ENCODE data around the gene TBL3.

The TBL3 gene

DNA sequence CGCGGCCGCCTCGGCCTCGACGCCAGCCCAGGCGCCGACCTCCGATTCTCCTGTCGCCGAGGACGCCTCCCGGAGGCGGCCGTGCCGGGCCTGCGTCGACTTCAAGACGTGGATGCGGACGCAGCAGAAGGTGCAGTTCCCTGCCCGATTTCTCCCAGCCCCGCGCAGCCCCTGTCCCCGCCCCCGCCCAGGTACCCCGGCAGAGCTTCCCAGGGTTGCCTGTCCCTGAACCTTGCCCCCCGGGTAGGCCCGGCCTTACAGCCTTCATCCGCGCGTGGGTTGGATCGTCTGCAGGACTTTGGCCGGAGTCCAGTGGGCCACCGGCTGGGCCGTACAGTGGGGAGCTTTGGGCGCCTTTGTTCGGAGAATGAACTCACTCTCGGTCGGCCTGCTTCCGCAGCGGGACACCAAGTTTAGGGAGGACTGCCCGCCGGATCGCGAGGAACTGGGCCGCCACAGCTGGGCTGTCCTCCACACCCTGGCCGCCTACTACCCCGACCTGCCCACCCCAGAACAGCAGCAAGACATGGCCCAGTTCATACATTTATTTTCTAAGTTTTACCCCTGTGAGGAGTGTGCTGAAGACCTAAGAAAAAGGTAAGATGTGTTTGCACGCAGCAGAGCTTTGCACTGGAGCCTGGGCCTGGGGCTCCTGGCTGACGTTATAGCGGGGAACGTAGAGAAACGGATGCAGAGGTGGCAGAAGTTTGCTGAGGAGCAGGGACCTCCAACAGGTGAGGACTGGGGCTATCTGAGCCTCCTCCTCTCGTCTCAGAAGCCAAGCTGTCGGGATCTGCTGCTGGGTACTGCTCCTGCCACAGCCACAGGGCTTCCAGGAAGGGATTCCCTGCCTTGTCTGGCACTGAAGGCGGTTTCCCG lies 12.7 kb downstream of the TBL3 start:
- DNase-seq, result no peak

DNA sequence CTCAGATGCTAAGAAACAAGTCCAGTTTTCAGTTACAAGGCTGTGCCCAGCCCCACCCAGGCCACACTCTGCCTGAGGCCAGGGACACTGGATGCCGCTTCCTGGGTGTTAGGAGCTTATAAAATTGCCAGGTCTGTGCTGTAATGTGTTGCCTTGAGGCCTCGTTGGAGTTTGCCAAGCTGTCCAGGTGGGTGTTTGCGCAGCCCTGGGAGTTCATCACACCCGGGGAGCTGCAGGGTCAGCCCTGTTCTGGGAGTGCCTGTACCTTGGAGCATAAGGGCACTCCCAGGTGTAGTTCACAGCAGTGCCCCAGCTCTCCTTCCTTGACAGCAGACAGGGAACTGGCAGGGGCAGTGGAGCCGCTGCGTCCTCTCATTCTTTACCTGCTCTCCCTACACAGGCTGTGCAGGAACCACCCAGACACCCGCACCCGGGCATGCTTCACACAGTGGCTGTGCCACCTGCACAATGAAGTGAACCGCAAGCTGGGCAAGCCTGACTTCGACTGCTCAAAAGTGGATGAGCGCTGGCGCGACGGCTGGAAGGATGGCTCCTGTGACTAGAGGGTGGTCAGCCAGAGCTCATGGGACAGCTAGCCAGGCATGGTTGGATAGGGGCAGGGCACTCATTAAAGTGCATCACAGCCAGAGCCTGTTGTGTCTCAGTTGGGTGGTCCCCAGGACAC lies 13.8 kb downstream of the TBL3 start:
- DNase-seq, result no peak

DNA sequence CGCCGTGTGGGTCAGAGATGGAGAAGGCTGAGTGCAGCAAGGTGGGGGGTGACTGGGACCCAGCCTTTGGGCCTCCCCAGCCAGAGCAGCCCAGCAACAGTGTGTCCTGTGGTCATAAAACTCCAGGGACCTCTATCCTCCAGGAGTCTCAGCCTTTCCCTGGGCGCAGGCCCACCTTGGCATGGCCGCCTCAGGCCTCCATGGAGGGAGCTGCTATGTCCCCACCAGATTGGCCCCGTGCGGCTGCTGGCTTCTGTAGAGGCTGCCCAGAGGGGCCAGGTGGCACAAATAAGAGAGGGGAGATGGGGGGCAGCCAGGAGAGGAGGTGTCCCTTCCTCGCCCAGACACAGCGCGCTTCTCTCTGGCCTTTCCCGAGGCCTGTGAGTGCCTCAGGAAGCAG lies 15.3 kb downstream of the TBL3 start:
- DNase-seq, result no peak

DNA sequence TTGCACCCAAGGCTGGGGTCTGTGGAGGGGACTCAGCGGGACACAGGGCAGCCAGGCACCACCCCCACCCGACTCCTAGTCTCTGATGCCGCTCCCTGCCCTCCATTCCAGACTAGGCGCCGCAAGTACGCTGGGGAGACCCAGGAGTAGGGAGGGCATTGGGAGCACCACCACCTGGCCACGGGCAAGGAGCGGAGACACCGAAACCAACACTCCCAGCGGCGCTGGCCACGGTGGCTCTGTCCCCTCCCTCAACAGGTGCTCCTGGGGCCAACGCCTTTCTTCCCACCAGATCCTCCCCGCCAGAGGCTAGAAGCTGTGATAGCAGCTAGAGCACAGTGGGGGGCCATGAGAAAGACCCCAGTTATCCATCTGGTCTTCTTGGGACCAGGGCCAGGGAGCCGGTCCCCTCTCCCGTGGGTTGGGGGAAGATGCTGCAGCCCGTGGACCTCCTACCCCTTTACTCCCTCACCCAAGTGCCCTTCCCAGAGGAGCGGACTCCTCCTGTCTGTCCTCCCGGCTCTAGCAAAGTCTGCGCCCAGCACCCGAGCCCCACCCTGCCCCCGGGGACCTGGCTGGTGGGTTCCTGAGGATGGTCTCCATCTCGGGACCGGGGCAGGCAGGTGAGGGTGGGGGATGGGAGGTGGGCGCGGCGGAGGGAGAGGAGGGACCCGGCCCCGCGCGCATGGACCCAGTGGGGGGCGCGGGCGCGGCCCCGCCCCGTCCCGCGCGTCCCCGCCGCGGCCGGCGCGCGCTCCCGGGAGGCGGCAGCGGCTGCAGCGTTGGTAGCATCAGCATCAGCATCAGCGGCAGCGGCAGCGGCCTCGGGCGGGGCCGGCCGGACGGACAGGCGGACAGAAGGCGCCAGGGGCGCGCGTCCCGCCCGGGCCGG lies 17.6 kb downstream of the TBL3 start, which contains the start of gene SYNGR3:
TSS of gene SYNGR3 (plus strand) at position 762 of the 892 bp plus-strand sequence. CDS start 133 bp downstream, outside the sequence.
- no peak for DNase-seq

DNA sequence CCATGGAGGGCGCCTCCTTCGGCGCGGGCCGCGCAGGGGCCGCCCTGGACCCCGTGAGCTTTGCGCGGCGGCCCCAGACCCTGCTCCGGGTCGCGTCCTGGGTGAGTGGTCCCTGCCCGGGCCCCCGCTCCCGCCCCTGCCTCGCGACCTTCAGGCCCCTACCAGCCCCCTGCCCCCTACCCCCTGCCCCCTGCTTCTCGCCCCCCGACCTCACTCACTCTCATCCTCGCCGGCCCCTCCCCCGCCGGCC lies 18.2 kb downstream of the TBL3 start:
- no peak for DNase-seq

DNA sequence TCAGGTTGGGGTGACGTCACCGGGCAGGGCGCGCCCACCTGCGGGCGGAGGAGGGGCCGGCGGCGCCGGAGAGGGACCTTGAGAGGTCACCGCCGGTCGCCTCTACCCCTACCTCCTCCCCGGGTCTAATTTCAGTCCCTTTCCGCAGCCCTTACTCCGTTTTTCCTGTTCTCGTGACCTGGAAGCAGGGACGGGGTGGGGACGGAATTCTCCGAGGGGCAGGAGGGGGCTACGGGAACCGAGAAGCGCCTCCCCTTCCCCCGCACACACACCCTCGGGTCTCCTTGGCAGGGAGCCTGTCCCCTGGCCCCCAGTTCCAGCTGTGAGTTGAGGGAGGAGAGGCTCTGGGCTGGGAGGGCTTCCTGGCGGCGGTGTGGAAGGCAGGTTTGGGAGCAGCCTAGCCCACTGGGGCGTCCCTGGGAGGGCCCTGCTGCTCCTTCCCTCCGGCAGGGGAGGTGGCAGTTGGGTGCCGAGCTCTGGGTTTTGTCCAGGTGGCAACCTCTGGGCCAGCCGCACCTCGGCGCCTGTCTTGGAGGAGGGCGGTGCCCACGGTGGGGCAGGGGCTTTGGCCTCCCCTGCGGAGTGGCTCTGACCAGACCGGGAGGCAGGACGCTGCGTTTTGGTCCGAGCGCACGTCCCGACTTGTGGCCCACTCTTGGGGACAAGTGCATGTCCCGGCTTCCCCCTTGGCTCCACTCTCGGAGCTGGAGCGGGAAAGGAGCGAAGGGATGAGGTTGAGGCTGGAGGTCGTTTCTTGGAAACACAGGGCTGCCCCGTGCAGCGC lies 18.7 kb downstream of the TBL3 start:
- DNase-seq, result no peak

DNA sequence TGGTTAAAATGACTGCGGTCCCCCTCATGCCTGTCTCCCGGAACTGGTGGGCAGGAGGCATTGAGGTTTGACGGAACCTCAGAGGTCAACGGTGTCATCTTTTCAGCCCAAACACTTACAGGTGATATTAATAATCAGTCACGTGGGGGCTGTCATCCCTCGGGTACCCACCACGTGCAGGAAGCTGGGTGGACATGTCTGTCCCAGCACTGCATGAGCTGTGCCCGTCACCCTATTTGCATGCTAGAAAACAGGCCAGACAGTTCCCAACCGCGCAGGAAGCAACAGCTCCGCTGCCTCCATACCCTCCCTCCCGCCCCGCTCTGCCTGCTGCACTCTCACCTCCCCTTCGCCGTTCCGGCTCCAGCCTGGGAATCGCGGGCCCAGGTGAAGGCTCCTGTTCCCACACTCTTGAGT lies 19.3 kb downstream of the TBL3 start:
- no peak for DNase-seq

DNA sequence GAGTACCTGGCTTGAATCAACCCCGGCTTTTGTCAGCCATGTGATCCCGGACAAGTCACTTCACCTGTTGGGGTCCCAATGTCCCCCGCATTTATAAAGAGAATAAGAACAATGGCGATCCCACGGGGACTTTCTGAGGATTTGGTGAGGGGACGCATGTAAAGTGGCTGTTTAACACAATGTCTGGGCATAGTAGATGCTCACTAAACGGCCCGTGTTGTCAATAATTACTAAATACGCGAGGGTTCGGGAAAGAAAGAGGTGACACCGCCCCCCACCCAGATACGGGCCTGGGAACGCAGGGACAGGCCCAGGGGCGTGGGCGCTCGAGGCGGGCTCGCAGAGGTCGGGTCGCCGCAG lies 19.7 kb downstream of the TBL3 start:
- DNase-seq, result no peak

DNA sequence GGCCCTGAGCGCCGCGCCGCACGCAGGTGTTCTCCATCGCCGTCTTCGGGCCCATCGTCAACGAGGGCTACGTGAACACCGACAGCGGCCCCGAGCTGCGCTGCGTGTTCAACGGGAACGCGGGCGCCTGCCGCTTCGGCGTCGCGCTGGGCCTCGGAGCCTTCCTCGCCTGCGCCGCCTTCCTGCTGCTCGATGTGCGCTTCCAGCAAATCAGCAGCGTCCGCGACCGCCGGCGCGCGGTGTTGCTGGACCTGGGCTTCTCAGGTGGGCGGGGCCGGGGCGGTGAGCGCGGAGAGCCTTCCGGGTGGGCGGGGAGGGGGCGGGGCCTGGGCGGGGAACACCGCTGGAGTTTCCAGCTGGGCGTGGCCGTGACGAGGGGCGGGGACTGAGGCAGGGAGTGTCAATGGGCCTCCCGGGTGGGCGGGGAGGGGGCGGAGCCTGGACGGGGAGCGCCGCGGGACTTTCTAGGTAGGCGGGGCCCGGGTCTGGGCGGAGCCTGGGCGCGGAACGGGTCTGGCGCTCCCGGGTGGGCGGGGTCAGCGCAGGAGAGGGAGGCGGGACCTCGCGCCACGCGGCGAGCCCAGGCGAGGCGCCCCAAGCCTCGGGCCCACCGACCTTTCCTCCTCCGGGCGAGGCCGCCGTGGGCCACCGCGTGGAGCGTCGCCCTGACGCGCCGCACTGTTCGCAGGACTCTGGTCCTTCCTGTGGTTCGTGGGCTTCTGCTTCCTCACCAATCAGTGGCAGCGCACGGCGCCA lies 20.3 kb downstream of the TBL3 start:
- peak; percentile 99 for DNase-seq

DNA sequence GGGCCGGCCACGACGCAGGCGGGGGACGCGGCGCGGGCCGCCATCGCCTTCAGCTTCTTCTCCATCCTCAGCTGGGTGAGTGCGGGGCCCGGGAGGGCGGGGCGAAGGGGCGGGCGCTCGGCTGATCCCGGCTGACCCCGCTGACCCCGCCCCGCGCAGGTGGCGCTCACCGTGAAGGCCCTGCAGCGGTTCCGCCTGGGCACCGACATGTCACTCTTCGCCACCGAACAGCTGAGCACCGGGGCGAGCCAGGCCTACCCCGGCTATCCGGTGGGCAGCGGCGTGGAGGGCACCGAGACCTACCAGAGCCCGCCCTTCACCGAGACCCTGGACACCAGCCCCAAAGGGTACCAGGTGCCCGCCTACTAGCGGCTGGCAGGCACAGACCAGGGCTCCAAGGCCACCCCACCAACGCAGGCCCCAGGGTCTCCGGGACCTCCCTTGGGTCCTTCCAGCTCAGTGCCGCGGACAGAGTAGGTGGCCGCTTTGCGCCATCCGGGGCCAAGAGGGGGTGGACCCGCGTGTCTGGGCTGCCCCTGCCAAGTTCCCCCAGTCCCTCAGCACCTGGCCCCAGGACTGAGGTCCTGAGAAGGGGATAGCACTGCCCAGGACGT lies 21.0 kb downstream of the TBL3 start:
- DNase-seq, result no peak

DNA sequence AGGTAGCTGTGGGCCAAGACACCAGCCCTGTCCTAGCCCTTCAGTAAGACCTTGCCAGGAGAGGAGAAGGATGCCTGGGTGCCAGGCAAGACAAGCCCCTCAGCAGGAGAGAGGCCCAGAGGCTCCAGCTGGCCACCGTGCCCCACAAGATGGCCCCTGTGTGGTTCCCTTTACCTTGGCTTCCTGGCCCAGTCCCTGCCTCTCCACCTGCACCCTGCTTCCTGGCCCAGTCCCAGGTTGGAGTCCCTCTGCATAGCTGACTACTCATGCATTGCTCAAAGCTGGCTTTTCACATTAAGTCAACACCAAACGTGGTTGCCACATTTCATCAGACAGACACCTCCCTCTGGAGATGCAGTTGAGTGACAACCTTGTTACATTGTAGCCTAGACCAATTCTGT lies 21.9 kb downstream of the TBL3 start:
- peak; percentile 56 for DNase-seq

DNA sequence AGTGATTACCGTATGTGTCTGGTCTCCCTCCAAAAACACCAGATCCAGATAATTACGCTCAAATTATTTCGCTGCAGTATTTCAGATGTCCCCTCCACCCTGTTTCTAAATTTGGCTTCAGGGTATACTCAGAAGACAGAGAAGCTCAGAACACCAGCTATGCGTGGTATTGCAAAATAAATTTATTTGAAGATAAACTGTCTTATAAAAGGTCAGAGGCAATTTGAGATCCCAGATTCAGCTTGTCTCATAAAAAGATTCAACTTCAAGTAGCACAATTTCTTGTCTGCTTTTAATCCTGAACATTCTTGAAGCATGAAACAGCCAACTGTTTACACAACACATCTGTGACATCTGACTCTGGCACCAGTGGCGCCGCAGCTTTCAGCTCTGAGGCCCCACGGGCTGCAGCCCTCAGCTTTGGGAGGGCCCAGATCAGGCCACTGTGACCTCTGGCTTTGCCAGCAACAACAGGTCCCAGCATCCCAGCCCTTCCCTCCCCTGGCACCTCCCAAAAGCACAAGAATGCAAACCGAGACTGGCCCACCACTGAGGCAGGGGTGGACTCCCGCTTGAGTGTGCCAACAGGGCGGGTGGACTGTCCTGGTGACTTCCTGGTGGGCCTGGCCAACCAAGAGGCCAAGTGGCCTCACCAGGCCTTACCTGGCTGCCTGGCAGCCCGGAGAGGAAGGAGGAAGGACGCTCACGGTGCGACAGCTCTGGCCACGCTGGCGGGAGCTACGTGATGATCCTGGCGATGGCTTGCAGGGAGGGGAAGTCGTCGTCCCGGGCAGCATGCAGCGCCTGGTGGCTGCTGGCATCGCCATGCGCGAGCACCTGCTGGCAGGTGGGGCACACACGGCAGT lies 25.9 kb downstream of the TBL3 start:
- DNase-seq, result no peak

DNA sequence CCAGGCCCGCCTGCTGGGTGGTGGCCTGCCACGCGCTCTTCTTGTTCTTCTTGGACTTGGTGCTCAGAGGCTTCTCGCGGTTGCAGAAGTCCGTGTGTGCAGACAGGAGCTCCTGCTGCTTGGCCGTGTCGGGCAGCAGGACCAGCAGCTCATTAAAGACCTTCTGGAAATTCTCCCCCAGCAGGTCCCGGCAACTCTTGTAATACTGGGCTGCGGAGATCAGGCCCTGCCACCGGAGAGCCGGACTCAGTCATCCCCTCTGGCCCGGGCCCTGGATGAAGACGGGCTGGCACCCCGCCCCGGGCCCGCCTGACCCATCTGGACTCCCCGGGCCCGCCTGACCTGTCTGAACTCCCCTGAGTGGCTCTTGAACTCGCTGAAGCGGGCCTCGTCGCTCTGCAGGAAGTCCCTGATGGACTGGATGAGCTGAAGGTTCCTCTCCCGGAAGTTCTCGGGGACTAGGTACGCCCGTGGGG lies 26.5 kb downstream of the TBL3 start:
- no peak for DNase-seq

DNA sequence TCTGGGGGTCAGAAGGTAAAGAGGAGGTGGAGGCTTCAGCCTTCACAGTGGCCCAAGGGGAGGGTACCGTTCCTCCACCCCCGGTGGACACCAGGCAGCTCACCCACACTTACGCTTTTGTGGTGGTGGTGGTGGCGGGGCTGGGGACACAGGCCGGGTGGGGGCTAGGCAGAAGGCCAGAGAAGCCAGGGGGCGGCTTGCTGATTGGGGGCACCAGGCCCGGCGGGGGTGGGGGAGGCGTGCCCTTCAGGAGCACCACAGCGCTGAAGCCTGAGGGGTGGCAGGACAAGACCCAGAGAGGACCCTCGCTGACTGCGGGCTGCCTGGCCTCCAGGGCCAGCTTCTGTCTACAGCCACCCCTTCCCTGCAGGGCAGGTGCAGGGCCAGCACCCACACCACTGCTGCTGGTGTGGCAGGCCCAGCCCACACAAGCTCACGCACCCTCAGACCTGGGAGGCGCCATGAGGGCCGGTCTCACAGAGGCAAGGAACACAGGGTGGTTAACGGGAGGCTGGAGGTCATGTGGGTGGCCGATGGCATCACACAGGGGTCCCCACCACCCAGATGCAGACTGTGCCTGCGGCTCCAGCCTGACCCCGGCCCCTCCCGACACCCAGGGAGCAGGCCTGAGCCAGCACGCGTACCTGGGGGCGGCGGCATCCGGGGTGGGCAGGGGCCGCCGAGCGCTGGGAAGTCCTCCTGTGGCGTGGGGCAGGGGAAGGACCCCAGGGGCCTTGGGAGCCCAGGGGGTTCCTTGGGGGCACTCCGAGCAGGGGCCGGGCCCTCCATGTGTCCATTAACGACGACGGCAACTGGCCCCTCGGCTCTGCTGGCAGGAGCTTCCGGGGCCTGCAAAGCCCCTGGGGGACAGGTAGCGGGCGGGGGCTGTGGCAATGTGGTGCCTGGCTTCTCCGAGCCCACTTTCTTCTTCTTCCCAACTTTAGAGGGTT lies 27.3 kb downstream of the TBL3 start:
- DNase-seq, result no peak

DNA sequence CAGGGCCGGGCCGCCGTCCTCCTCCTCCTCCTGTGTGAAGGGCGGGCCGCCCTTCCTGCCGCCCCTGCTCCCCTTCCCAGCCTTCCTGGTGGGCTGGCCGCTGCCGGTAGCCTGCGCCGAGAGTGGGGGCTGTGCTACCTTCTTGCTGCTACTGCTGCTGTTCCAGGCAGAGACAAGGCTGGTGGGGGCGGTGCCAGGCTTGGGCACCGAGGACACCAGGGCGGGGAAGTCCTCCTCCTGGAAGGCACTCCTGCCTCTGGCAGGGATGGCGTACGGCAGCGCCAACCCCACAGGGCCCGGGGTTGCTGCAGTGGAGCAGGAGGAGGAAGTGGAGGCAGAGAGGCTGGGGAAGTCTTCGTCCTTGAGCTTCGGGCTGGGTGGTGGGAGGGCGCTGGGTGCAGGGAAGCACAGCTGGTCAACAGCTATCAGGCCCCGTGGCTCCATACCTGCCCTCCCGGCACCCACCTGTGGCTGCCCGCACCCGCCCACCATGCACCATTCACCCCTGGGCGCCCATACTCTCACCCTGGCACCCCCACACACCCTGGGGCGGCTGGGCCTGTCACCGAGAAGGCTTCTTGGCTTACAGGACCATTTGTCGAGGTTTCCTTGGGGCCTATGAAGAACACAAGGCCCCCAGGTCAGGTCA lies 28.1 kb downstream of the TBL3 start:
- no peak for DNase-seq

DNA sequence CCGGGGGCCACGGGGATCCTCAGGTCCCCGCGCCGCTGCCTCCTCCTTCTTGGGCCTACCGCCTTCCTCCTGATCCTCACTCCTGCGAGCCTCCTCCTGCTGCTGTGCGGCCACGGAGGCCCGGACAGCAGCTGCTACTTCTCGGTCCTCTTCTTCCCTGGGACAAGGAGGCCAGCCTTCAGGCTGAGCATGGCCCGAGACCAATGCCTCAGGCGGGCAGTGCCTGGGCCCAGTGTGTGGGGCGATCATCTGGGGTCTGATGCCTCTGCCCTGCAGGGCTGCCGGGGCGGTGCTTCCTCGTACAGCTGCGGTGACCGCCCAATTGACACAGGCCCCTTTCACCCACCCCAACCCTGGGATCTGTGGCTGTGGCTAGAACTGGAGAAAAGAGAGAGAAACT lies 29.2 kb downstream of the TBL3 start:
- DNase-seq, result no peak

DNA sequence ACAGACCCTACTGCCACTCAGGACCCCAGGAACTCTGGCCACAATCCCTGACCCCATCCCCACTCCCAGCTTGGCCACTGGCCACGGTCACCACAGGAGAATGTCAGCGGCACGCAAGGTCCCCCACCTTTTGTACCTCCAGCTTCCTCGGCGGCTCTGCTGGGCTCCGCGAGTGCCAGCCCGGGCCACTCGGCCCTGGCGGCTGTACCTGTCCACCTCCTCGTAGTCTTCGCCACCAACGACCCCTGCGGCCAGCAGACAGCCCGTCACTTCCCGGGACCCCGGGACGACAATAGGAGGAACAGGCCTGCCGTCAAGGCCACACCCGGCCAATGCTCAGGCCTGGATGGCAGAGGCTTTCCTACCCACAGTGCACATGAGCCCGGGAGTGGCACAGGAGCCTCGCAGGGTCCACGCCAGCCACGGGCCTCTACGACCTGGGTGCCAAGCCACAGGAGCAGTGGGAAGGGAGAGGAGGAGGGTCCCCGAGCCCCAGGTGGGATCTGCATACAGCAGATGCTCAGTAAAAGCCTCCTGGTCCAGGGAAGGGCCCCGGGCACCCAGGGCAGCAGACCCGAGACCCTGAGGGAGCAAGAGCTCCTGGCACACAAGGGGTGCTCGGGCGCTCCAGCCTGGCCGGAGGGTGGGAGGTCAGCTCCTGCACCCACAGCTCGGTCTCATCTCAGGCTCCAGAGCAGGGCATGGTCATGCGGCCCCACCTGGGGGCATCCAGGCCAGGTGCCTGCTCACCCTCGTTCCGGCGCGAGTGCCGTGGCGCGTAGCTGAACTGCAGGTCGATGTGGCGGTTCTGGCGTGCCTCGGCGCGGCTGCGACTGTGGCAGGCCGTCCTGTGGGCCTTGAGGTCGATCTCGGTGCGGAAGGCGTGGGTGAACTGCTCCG lies 29.9 kb downstream of the TBL3 start:
- DNase-seq, result no peak
